T-cell (primary cell): ENCODE results near the gene ACAN. TPM values are rescaled to one million over a fixed set of nuclear protein-coding genes. Genes with fewer than 3 reads are reported as not detected.

ENCODE experiments used
- ATAC-seq, 4 experiments: fragments of 200-7000 bp in 3 of 4; fragments of 150-1000 bp in 1 of 4; cut with Tn5 transposase; replicated peaks in 1 of 4; 1 replicate in 3 of 4; 2 replicates in 1 of 4; pipeline ENCODE4 v1.10.0; 2021; ENCODE audit warnings: moderate library complexity in 3 of 4, mild to moderate bottlenecking in 2 of 4, moderate number of reproducible peaks in 1 of 4
- CTCF ChIA-PET, 2 donors: fragments of 300-600 bp; sonication (Branson Sonifier 250); formaldehyde crosslinking; loops; one replicate each; lab custom pipeline; 2022; ENCODE audit warnings: antibody characterized with exemption in 2 of 2; lab: Charles Lee
- POLR2A ChIA-PET, 2 donors: fragments of 300-600 bp; sonication (Branson Sonifier 250); formaldehyde crosslinking; loops; one replicate each; lab custom pipeline; 2022; ENCODE audit warnings: antibody characterized with exemption in 2 of 2; lab: Charles Lee
- DNase-seq, 35 experiments: peaks; one replicate each; pipeline versions ENCODE4 v3.0.0 to v3.0.0-alpha.2; 2013 to 2023
- H3K27ac ChIP-seq: one replicate; pipeline ENCODE4 v1.5.1; 2013; ENCODE audit warnings: low read length
- H3K27me3 ChIP-seq, 2 experiments: replicated peaks in 1 of 2; 1 replicate in 1 of 2; 2 replicates in 1 of 2; pipeline versions ENCODE4 v1.6.1 to v1.7.0; 2013; ENCODE audit warnings: low read length in 1 of 2, mixed read lengths in 1 of 2; ENCODE audit not compliant: control insufficient read depth in 2 of 2, insufficient read depth in 2 of 2; ENCODE audit errors: extremely low read depth in 1 of 2
- H3K36me3 ChIP-seq, 2 donors: 1 replicate in 1 of 2; 2 replicates in 1 of 2; pipeline versions ENCODE4 v1.6.1 to v1.7.0; 2013; ENCODE audit warnings: low read length in 1 of 2; ENCODE audit not compliant: control insufficient read depth in 2 of 2, insufficient read depth in 1 of 2; ENCODE audit errors: extremely low read depth in 1 of 2
- H3K4me1 ChIP-seq, 2 experiments: 1 replicate in 1 of 2; 2 replicates in 1 of 2; pipeline versions ENCODE4 v1.6.1 to v1.7.0; 2013; ENCODE audit warnings: low read length in 2 of 2, mixed read lengths in 1 of 2; ENCODE audit not compliant: insufficient read depth in 2 of 2, control insufficient read depth in 1 of 2; ENCODE audit errors: extremely low read depth in 1 of 2
- H3K4me3 ChIP-seq, 2 donors: 1 replicate in 1 of 2; 2 replicates in 1 of 2; pipeline versions ENCODE4 v1.5.1 to v1.7.0; 2013; ENCODE audit warnings: mild to moderate bottlenecking in 2 of 2, low read length in 1 of 2, moderate library complexity in 1 of 2; ENCODE audit not compliant: control insufficient read depth in 1 of 2; ENCODE audit errors: extremely low read depth in 1 of 2
- H3K9me3 ChIP-seq: 2 replicates; pipeline ENCODE4 v1.7.0; 2013
- H3K27ac Mint-ChIP-seq, 2 donors: one replicate each; pipeline ENCODE4 v1.8.0; 2020 to 2021; ENCODE audit warnings: mild to moderate bottlenecking in 2 of 2, mixed read lengths in 2 of 2
- H3K27me3 Mint-ChIP-seq, 2 donors: one replicate each; pipeline ENCODE4 v1.8.0; 2021 to 2022; ENCODE audit warnings: mixed read lengths in 2 of 2
- H3K36me3 Mint-ChIP-seq: one replicate; pipeline ENCODE4 v1.8.0; 2021; ENCODE audit warnings: mixed read lengths
- H3K4me1 Mint-ChIP-seq, 3 donors: one replicate each; pipeline ENCODE4 v1.8.0; 2020 to 2022; ENCODE audit warnings: mixed read lengths in 3 of 3, mild to moderate bottlenecking in 1 of 3
- H3K4me3 Mint-ChIP-seq, 3 donors: one replicate each; pipeline ENCODE4 v1.8.0; 2020 to 2022; ENCODE audit warnings: mild to moderate bottlenecking in 3 of 3, mixed read lengths in 3 of 3, moderate library complexity in 3 of 3
- H3K9me3 Mint-ChIP-seq, 3 donors: one replicate each; pipeline ENCODE4 v1.8.0; 2020 to 2022; ENCODE audit warnings: mixed read lengths in 3 of 3
- WGBS: methylation state at CpG from one replicate; pipeline ENCODE4 v1.1.5; 2013; ENCODE audit warnings: missing lambda C conversion rate; ENCODE audit not compliant: insufficient coverage; 5-methylcytosine and 5-hydroxymethylcytosine counted together
- total RNA-seq, 35 experiments: library from RNA in 6 of 35; stranded (reverse) in 6 of 35; fragments of 120-200 nt in 1 of 35; gene quantifications; one replicate each; pipeline versions ENCODE4 v1.2.1 to v1.2.4 and lab custom pipeline; 2013 to 2026

Gene ACAN
- total RNA-seq, 5 donors from 2014 or later (not counting 1 experiment from before 2014, with no cell fraction given), result not detected

- no peaks in the 10 kb centered on the region for H3K9me3 ChIP-seq
- Mint-ChIP-seq H3K4me1 (peaks cover 48 to 63% (median 54%) of the 10 kb centered on the region in 3 donors), H3K4me3 (no peak overlapping the region), H3K9me3 (no peaks in the 10 kb centered on the region), H3K36me3 (peaks cover 6% of the 10 kb centered on the region), H3K27ac (peak overlapping the region; percentile 77 to 84), H3K27me3 (no peaks in the 10 kb centered on the region)
- ATAC-seq (no peak), DNase-seq (no peak)
- H3K4me1 ChIP-seq, result peaks cover 16 to 42% of the 10 kb centered on the region in 2 experiments
- no peak overlapping the region for H3K4me3 ChIP-seq
- WGBS, result 89% methylated on average over 12 of the region's 12 CpGs
- H3K36me3 ChIP-seq, result peaks cover 5 to 8% of the 10 kb centered on the region in 2 donors
- ChIA-PET CTCF (interaction anchor here in 1 of 2 donors (0.6 kb wide), 1 partner anchor 14 kb away, joined by 3 read pairs; no protein-coding TSS in a partner anchor), POLR2A (no interaction called here)
- H3K27ac ChIP-seq, result no peak overlapping the region
- H3K27me3 ChIP-seq, result no peaks in the 10 kb centered on the region
Measured at GRCh38 chr15:88908123-88908522, 104.9 kb downstream of the ACAN start.

GRCh38 chr15:88908697-88909621, 105.7 kb downstream of the ACAN start:
- no peak overlapping the region for H3K27ac ChIP-seq
- peaks cover 5 to 8% of the 10 kb centered on the region in 2 donors for H3K36me3 ChIP-seq
- ATAC-seq, result no peak
- Mint-ChIP-seq H3K9me3 (no peaks in the 10 kb centered on the region), H3K4me1 (peaks cover 44 to 61% (median 51%) of the 10 kb centered on the region in 3 donors), H3K27ac (peak overlapping the region; percentile 60 to 84), H3K27me3 (no peaks in the 10 kb centered on the region), H3K36me3 (peaks cover 6% of the 10 kb centered on the region), H3K4me3 (no peak overlapping the region)
- no peaks in the 10 kb centered on the region for H3K27me3 ChIP-seq
- H3K4me3 ChIP-seq, result no peak overlapping the region
- ChIA-PET POLR2A (no interaction called here), CTCF (interaction anchor here in 1 of 2 donors (0.6 kb wide), 1 partner anchor 15 kb away, joined by 3 read pairs; no protein-coding TSS in a partner anchor)
- peaks cover 14 to 38% of the 10 kb centered on the region in 2 experiments for H3K4me1 ChIP-seq
- DNase-seq, result no peak
- H3K9me3 ChIP-seq, result no peaks in the 10 kb centered on the region
- WGBS, result 89% methylated on average over 13 of the region's 16 CpGs

GRCh38 chr15:88909956-88910831, 107.0 kb downstream of the ACAN start:
- no peaks in the 10 kb centered on the region for H3K9me3 ChIP-seq
- 89% methylated on average over 10 of the region's 12 CpGs for WGBS
- peaks cover 5 to 8% of the 10 kb centered on the region in 2 donors for H3K36me3 ChIP-seq
- no peaks in the 10 kb centered on the region for H3K9me3 Mint-ChIP-seq
- POLR2A ChIA-PET, result interaction anchor here in 1 of 2 donors (0.5 kb wide), 1 partner anchor 1601 kb away, joined by 3 read pairs; no protein-coding TSS in a partner anchor
- no peak for DNase-seq
- CTCF ChIA-PET, result no interaction called here
- no peak overlapping the region for H3K27ac ChIP-seq
- H3K4me3 ChIP-seq, result no peak overlapping the region
- peak overlapping the region; percentile 77 to 81 for H3K27ac Mint-ChIP-seq
- H3K36me3 Mint-ChIP-seq, result peaks cover 6% of the 10 kb centered on the region
- no peak for ATAC-seq
- no peaks in the 10 kb centered on the region for H3K27me3 Mint-ChIP-seq
- H3K4me1 ChIP-seq, result peaks cover 5 to 26% of the 10 kb centered on the region in 2 experiments
- peak overlapping the region in 1 of 3 donors; percentile 99 for H3K4me3 Mint-ChIP-seq
- peaks cover 32 to 48% (median 38%) of the 10 kb centered on the region in 3 donors for H3K4me1 Mint-ChIP-seq
- H3K27me3 ChIP-seq, result peaks cover 0 to 3% of the 10 kb centered on the region in 2 experiments

- Histone ChIP-seq H3K9me3 (no peaks in the 10 kb centered on the region), H3K27ac (no peak overlapping the region), H3K4me1 (peaks cover 5 to 20% of the 10 kb centered on the region in 2 experiments), H3K4me3 (no peak overlapping the region), H3K36me3 (peaks cover 5 to 8% of the 10 kb centered on the region in 2 donors), H3K27me3 (peaks cover 0 to 5% of the 10 kb centered on the region in 2 experiments)
- H3K4me3 Mint-ChIP-seq, result peak overlapping the region; percentile 88 to 99 (median 97)
- ATAC-seq, result no peak
- H3K9me3 Mint-ChIP-seq, result no peaks in the 10 kb centered on the region
- peaks cover 27 to 39% (median 32%) of the 10 kb centered on the region in 3 donors for H3K4me1 Mint-ChIP-seq
- peaks cover 6% of the 10 kb centered on the region for H3K36me3 Mint-ChIP-seq
- ChIA-PET POLR2A (no interaction called here), CTCF (interaction anchor here in 1 of 2 donors (1.4 kb wide), 1 partner anchor 9 kb away, joined by 3 read pairs; no protein-coding TSS in a partner anchor)
- peak overlapping the region; percentile 81 to 85 for H3K27ac Mint-ChIP-seq
- no peaks in the 10 kb centered on the region for H3K27me3 Mint-ChIP-seq
- no CpG with 5 or more reads among the region's 5 CpGs for WGBS
- no peak for DNase-seq
Measured at GRCh38 chr15:88911766-88912118, 108.5 kb downstream of the ACAN start.

GRCh38 chr15:88912500-88912921, 109.3 kb downstream of the ACAN start:
- Mint-ChIP-seq H3K4me1 (peaks cover 27 to 39% (median 32%) of the 10 kb centered on the region in 3 donors), H3K4me3 (peak overlapping the region; percentile 88 to 99 (median 97)), H3K27me3 (peaks cover 0 to 2% of the 10 kb centered on the region in 2 donors), H3K36me3 (peaks cover 6% of the 10 kb centered on the region), H3K9me3 (no peaks in the 10 kb centered on the region), H3K27ac (peak overlapping the region; percentile 81 to 85)
- POLR2A ChIA-PET, result no interaction called here
- Histone ChIP-seq H3K4me3 (peak overlapping the region; percentile 75), H3K27me3 (peaks cover 0 to 5% of the 10 kb centered on the region in 2 experiments), H3K4me1 (peaks cover 5 to 20% of the 10 kb centered on the region in 2 experiments), H3K27ac (peak overlapping the region; percentile 43), H3K36me3 (peaks cover 0 to 8% of the 10 kb centered on the region in 2 donors), H3K9me3 (no peaks in the 10 kb centered on the region)
- WGBS, result 74% methylated on average over 16 of the region's 20 CpGs
- ATAC-seq, result no peak
- CTCF ChIA-PET, result interaction anchor here in 1 of 2 donors (1.4 kb wide), 1 partner anchor 10 kb away, joined by 3 read pairs; no protein-coding TSS in a partner anchor
- DNase-seq, result no peak
